Hematopoietic multipotent progenitor cell treated with erythropoietin and hydrocortisone succinate and interleukin-3 and kit ligand, for 6 days (in vitro differentiated cells): ENCODE measurements around the gene TECPR1.
"Not testable (repeated sequence)": the region's sequence is repeated elsewhere in the genome, so short reads cannot be mapped to it uniquely, and the experiment has no call there.

Source experiments
- DNase-seq: peaks from one replicate; pipeline ENCODE4 v3.0.0-alpha.2; 2015

The TECPR1 gene

DNA sequence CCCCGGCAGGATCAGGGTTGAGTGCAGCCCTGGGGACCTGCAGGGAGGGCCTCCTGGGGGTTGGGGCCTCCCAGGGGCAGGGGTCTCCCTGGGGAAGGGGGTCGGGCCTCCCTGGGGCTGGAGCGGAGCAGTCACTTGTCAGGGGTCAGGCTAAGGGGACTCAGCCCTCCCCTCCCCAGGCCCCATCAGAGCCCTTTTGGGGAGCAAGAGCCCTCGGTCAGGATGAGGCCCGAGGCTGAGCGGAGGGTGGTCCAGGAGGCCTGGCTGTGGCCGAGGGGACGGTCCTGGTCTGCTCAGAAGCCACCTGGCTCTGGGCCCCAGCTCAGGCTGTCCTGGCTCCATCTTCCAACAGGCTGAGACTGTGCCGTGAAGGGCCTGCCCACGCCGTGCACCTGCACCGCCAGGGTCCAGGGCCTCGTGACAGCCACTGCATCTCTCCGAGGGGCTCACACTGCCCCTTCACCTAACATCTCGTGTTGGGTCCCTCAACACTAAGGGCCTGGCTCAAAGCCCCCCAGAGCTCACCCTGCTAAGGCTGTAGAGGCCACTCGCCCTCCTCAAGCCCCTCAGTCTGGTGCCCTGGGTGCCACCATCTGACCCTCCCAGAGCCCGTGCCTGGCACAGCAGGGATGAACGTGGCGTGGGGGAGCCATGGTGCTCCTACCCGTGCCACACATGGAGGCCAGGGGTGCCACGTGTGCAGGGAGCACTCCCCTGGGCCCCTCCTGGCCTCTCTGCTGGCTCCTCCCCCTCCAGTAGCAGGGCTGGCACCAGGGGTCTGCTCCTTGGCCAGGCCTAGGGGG lies 27.9 kb downstream of the TECPR1 start:
- no peak for DNase-seq

DNA sequence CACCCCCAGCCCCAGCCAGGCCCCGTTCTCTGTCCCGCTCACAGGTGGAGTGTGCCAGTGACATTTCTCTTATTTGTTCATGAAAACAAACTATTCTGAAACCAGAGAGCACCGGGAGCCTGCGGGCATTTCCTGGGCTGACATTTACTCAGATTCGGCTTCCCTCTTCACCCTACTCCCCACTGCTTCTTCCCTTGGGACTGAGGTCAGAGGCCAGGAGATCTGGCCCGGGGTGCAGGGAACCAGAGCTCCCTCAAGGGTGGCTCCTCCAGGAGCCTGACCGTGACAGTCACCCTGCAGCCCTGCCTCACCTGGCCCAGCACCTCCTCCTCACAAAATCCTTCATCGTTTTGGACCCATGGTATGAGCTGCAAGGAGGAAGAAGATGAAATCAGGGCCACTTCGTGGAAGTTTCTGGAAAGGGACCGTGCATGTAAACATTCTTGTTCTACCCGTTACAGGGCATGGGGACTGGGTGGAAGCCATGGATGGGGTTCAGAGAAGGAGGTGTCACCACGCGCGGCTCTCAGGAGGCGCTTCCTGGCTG lies 28.6 kb downstream of the TECPR1 start:
- DNase-seq: no peak

DNA sequence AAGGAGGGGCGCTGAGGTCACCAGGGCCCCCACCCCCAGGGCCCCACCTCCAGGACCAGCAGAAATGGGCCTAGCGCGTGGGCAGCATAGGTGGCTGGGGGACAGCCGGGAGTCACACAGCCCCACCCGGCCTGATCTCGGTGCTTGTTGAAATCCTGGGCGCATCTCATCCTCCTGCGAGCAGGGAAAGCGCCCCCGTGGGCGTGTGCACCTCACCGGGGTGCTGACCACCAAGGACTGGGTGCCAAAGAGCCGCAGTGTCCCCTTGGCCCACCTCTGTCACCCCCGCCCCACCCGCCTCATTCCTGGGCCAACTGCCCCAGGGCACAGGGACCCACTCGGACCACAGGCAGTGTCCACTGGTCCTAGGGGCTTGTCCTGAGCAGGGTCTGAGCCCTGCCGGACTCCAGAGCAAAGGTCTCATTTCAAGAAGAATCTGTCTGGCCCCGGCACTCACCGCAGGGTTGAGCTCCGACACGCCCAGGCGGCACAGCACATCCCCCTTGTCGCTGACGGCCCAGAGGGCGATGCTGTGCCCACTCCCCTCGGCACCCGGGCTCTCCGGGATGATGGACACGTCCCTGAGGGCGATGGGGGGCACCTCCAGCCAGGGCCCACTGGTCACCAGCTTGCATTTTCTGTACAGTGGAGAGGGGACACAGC lies 29.4 kb downstream of the TECPR1 start:
- no peak for DNase-seq

DNA sequence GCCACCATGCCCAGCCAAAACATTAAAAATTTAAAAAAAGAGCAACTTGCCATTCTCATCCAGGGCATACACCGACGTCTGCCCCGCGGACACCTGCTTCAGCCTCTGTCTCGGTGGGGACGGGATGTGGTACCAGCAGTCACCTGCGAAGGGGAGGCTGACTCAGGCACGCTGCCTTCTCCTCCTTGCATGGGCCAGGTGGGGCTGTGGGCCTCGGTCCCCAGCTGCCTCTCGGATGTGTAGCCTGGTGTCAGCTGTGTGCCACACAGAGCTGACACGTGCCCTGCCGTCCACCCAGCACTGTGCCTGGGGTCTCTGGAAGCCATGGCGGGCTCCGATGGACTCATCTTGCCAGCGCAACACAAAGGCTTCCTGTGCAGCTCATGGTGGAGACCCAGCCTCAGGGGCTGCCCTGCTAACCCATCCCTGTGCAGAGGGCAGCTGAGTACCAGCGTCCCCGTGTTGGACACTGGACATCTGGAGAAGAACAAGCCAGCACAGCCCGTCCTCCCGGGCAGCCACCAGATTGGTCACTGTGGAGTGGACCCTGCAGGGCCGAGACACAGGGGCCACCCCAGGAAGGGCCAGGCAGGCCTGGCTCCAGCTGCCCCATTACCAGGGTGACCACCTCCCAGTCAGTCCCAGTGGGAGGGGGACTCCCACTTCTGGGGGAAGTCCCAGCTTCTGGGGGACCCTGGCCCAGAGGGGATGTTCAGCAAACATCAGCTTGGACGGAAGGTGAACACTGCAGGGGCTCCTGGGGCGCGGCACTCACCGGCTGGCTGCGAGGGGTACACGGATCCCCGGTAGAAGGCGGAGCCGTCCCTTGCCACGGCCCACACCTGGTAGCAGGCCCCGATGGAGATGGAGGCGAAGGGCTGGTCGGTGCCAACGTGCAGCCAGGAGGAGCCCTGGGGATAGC lies 30.2 kb downstream of the TECPR1 start:
- no peak for DNase-seq

DNA sequence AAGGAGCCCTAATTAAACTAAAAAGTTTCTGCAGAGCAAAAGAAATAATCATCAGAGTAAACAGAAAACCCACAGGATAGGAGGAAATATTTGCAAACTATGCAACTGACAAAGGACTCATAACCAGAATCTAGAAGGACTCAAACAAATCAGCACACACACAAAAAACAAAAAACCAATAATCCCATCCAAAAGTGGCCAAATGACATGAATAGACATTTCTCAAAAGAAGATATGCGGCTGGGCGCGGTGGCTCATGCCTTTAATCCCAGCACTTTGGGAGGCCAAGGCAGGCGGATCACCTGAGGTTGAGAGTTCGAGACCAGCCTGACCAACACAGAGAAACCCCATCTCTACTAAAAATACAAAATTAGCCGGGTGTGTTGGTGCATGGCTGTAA lies 32.6 kb downstream of the TECPR1 start:
- DNase-seq: not testable (repeated sequence)

DNA sequence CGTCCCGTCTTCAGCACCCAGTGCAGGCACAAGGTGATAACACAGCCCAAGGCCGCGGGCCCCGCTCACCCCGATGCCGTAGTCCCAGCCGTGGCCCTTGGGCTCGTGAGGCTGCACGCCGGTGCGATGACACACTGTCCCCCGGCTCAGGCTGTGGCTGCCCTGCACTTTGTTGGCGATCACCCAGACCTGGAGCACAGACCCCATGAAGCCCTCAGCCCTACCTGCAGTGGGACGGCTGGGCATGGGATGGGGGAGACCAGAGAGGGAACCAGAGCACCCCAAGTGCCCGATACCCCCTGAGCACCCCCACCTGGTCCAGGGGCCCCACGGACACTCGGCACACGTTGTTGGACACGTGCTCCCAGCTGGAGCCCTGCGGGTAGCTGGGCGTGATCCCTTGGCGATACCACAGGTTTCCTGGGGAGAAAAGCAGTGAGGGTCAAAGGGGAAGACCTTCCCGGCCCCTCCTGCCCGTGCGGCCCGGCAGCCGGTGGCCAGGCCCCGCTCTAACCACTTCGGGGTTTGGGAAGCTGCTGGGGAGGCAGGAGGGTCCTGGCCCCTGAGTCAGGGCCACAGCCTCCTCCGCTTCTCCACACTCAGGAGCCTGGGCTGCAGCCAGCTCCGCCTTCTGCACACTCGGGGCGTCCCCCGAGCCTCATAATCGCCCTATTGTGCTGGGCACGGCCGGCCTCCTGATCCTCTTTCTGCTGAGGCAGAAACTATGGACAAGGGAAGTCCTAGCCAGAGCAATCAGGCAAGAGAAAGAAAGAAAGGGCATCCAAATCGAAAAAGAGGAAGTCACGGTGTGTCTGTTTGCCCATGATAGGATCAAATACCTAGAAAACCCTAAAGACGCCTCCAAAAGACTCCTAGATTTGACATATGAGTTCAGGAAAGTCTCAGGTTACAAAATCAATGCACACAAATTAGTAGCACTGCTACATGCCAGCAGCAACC lies 34.1 kb downstream of the TECPR1 start:
- peak; percentile 75 for DNase-seq

DNA sequence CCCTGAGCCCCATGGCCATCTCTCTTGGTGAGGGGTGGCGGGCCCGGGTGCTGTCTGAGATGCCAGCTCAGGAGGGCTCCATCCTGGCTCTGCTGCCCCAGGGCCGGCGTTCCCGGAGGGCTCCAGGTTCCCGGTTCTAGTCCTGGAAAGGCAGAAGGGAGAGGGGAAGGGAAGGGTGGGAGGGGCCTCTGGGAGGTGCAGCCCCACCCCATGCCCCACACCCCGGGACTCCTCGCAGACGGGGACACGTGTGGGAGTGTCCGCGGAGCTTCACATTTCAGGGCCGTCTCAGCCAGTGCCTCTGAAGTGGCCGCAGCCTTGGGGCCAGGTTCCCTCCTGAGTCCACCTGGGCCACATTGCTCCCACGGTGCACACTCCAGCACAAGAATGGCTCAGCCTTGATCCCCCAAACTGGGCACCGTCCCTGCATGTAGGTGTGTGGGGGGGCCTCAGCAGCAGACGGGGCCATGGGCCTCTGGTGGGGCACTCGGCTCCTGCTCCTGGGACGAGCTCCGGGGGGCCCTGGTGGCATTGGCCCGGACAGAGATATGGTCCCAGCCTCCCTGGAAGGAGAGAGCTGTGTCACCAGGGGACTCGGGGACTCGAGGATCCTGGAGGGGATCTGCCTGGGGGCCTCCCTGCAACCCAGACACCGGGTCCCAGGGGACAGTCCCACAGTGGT lies 35.0 kb downstream of the TECPR1 start:
- no peak for DNase-seq

DNA sequence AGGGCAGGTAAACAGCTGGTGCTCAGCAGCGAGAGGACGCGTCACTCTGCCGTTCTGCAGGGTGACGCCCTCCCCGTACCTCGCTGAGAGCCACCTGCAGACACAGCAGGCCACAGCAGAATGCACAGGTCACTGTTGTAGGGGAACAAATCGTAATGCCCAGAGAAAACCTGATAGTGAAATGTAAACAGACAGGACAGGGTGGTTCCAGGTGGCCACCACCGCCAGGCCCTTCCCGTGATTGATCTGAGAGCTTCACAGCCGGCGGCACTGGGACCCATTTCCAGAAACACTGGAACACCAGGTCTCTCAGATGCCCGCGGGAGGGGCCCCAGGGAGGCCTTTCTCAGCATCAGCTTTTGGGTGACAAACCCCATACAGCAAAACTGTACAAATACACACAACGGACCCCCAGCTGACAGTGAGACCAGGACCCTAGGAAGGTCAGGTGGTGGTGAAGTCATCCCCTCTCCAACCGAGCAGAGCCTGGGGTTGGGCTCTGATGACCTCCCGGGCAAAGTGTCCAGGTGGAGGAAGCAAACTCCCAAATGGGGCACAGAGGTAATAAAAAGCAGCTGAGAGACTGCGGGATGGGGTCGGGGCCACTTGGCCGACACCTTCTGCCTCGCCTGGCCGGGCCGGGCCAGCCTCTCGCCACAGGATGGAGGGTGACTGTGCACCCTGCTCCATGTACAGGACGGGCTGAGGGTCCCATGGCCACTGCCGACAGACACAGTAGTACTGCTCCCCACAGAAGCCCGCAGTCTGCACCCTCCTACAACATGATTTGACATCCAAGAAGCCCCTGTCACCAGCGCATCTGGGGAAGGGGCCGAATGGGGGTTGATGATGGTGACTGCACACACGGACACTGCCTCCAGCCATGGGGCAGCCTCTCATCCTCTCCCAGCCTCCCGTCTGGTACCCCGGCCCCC lies 36.2 kb downstream of the TECPR1 start:
- DNase-seq: no peak

DNA sequence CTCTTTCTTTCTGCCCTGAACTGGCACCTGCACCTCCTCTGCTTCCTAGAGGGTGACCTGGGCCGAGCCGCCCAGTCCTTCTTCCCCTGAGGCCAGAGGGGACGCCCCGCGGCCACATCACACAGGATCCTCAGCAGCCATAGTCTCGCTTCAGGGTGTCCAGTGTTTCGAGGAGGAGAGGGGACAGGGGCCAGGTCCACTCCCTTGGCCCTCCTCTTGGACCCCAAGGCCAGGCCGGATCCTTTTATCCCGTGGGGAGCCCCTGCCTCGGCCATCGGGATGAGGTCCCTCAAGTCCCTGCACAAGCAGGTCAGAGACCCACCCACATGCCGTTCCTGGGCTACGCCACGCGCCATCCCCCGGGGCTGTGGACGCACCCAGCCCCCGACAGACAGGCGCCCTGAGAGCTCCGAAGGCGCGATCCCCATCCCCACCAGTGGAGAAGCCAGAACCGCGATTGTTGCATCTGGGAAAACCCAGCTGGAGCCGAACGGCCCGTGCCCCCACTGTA lies 37.2 kb downstream of the TECPR1 start:
- DNase-seq: no peak

DNA sequence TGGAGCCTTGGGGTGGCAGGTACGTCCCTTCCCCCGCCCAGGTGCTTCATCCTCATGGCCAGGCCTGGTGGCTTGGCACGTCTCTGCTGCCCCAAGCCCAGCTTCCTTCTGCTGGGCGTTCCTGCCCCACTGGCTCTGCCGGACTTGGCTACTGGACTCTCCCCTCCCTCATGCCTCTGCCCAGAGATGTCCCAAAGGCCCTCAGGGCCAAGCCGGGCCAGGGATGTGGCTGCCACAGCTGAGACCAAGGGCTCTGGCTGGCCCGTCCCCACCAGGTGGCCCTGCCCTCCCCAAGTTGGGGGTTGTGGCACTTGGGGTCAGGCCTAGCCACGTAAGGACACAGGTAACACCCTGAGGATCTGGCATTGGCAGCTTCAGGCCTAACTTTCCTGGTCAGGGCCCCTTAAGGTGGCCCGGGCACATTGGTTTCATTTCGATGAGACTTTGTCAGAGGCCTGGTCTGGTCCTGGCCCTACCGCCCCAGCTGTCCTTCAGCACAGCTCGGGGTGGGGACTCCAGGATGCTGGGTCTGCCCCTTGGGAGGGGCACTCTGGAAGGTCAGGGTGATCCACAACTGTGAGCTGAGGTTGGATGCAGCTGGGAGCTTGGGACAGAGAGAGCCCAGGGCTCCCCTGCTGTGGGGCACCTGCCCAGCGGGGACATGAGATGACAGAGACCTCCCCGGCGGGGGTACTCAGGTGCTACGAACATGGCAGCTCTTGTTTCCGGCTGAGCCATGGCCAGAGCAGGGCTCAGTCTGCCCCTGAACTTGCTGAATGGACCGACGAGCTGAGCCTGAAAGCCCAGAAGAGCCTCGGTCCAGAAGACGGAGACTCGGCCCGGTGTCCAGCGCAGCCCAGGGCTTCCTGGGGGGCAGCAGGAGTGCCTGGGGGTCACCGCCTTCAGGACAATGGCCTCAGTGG lies 37.9 kb downstream of the TECPR1 start:
- no peak for DNase-seq

DNA sequence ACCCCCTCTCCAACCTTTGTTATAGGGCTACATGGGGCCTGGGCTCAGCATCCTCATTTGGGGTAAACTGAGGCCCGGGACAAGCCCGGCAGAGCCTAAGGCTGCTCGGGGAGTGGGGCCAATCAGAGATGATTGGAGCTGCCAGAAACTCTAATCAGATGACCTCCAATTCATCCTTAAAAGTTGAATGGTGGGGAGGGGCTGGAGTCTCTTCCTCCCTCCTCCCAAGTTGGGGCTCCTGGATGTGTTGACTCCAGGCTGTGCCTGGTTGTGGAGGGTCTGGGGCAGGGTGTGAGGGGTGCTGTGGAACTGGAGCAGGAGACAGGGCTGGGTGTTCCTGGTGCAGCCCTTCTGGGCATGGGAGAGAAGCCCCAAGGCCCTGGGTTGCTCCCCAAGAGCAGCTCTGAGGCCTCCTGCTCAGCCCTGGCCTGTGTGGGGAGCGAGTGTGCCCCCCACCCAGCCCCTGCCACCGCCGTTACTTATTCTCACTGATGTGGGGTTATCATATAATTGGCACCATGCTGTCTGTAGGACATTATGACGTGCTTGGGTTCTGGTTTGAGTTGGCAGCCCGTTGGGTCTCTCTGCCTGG lies 38.6 kb downstream of the TECPR1 start:
- DNase-seq: no peak

DNA sequence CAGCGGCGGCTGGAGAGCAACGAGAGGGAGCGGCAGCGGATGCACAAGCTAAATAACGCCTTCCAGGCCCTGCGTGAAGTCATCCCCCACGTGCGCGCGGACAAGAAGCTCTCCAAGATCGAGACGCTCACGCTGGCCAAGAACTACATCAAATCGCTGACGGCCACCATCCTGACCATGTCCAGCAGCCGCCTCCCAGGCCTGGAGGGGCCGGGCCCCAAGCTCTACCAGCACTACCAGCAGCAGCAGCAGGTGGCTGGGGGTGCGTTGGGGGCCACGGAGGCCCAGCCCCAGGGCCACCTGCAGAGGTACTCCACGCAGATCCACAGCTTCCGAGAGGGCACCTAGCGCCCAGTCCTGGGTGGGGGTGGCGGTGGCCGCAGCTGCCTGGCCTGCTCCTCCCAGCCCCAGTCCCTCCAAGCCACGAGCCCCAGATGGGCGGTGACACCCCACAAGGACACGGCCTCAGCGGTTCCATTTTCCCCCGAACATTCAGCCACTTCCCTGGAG lies 39.4 kb downstream of the TECPR1 start:
- no peak for DNase-seq

DNA sequence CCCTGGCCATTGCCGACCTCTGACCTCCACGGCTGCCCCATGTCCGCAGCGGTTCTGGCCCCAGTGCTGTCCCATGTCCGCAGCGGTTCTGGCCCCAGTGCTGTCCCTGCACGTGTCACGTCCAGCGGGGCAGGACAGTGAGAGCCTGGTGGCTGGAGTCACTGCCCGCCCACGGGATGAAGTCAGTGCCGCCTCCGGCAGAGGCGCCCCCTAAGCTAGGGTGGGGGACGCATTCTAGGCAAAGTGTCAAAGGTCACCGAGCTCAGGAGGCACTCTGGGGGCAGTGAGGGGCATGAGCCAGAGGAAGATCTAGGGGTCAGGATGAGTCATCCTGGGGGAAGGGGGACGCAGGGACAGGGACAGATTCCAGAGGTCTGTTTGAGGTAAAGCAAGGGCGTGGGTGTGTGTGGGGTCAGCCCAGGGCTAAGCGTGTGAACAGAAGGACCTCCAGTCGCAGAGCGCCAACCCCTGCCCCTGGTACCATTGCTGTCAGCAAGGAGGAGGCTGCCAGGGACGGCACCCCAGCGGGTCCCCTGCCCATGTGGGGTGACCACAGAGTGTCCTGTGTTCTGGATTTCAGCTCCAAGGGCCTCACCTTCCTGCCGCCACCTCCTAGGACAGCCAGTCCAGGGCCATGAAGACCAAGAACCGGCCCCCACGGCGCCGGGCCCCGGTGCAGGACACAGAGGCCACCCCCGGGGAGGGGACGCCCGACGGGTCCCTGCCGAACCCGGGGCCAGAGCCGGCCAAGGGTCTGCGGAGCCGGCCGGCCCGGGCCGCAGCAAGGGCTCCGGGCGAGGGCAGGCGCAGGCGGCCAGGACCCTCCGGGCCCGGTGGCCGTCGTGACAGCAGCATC lies 40.1 kb downstream of the TECPR1 start:
- DNase-seq: no peak

DNA sequence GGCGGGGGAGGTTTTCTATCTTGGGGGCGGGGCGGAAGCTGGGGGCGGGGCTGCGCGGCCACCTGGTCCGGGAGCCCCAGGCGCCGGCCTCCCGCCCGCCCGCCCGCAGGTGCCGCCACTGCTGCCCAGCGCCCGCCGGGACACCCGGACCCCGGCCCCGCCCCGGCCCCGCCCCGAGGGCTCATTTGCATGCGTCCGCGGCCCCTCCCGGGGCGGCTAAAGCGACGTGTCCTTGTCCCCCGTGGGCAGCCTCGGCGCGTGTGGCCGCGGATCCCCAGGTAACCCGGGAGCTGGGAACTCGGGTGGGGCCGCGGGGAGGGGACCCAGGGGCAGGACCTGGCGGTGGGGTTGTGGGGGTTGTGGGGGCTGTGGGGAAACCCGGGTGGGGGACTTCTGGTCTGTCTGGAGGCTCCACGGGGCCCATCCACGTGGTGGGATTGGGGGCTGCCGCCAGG lies 40.8 kb downstream of the TECPR1 start, which contains the start of gene BHLHA15:
TSS of gene BHLHA15 (plus strand) at position 219 of the 455 bp plus-strand sequence. CDS start 871 bp downstream, outside the sequence.
- DNase-seq: peak; percentile 27

DNA sequence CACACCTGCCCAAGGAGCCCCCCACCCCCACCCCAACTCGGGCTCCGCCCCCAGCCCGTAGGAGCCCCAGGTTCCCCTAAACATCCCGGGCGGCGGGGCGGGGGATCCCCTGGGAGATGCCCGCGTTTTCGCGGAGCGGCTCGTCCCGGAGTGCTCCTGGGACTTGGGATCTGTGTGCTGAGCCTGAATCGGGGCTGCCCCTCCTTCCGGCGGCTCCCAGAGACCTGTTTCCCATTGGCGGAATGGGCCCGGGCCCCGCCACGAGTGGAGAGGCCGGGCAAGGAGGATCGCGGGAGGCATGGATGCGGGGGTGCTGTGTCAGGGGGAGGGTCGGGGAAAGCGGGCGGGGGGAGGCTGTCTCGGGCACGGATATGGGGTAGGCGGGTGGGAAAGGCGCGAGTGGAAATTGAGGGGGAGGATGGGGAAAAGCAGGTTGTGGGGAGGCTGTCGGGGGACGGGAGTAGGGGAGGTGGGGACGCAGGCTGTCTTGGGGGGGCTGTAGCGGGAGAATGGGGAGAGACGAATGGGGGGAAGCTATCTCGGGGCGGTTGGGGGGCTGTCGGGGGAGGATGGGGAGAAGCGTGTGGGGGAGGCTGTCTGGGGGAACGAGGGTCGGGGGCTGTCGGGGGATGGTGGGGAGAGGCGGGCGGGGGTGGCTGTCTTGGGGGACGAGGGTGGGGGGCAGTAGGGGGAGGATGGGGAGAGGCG lies 41.4 kb downstream of the TECPR1 start:
- no peak for DNase-seq
